Dermis blood vessel endothelial cell (primary cell): Measurements from ENCODE around the gene BLOC1S5. TPM values are rescaled to one million over a fixed set of nuclear protein-coding genes. Genes with fewer than 3 reads are reported as not detected.

Experiments
- DNase-seq: peaks from one replicate; pipeline ENCODE4 v3.0.0; 2010
- total RNA-seq: library from RNA; depleted of rRNA; stranded (reverse); fragments of >200 nt; gene quantifications from 2 replicates; pipeline ENCODE4 v1.2.3, GENCODE V29; 2014

The BLOC1S5 gene
- 23.1 and 23.7 TPM in 2 replicates for total RNA-seq

GRCh38 chr6:8063761-8064637 lies at the start of gene BLOC1S5:
Gene BLOC1S5, minus strand, starts transcription at chr6:8064389. Its CDS starts 13 bp downstream, at chr6:8064376.
- DNase-seq, result peak; percentile 98

- no peak for DNase-seq
Observed at GRCh38 chr6:8113131-8113654, 49.0 kb upstream of the BLOC1S5 start.

GRCh38 chr6:8110725-8111124 lies 46.5 kb upstream of the BLOC1S5 start:
- no peak for DNase-seq

GRCh38 chr6:8110117-8110721 lies 46.0 kb upstream of the BLOC1S5 start:
- no peak for DNase-seq

GRCh38 chr6:8108759-8109539 lies 44.8 kb upstream of the BLOC1S5 start:
- DNase-seq, result no peak

- peak; percentile 93 for DNase-seq
Observed at GRCh38 chr6:8108031-8108660, 44.0 kb upstream of the BLOC1S5 start.

GRCh38 chr6:8105791-8106190 lies 41.6 kb upstream of the BLOC1S5 start:
- no peak for DNase-seq

- DNase-seq, result no peak
Observed at GRCh38 chr6:8103726-8104125, 39.5 kb upstream of the BLOC1S5 start.

GRCh38 chr6:8102122-8102958 lies 38.2 kb upstream of the BLOC1S5 start, which contains the start of gene EEF1E1:
Gene EEF1E1, minus strand, starts transcription at chr6:8102548. Its CDS starts 27 bp downstream, at chr6:8102521.
- DNase-seq, result peak; percentile 96

GRCh38 chr6:8100159-8100854 lies 36.1 kb upstream of the BLOC1S5 start:
- DNase-seq, result no peak

GRCh38 chr6:8090650-8091049 lies 26.5 kb upstream of the BLOC1S5 start:
- no peak for DNase-seq

- no peak for DNase-seq
Observed at GRCh38 chr6:8088886-8089285, 24.7 kb upstream of the BLOC1S5 start.

- DNase-seq, result no peak
Observed at GRCh38 chr6:8087870-8088754, 23.9 kb upstream of the BLOC1S5 start.

GRCh38 chr6:8086755-8087306 lies 22.6 kb upstream of the BLOC1S5 start:
- no peak for DNase-seq

GRCh38 chr6:8085053-8085511 lies 20.9 kb upstream of the BLOC1S5 start:
- DNase-seq, result peak; percentile 89

- DNase-seq, result peak; percentile 21
Observed at GRCh38 chr6:8084586-8084985, 20.4 kb upstream of the BLOC1S5 start.

GRCh38 chr6:8082954-8083858 lies 19.0 kb upstream of the BLOC1S5 start:
- DNase-seq, result peak; percentile 89

- DNase-seq, result no peak
Observed at GRCh38 chr6:8082572-8082953, 18.4 kb upstream of the BLOC1S5 start.
